Rectal smooth muscle tissue (tissue), 1 donor: ENCODE data around the gene SRCIN1.
"Not testable (repeated sequence)": the region's sequence is repeated elsewhere in the genome, so short reads cannot be mapped to it uniquely, and the experiment has no call there.

Source experiments
- H3K27ac ChIP-seq: one replicate; pipeline ENCODE4 v1.7.0; 2013; ENCODE audit warnings: low read depth, low read length, inconsistent platforms
- H3K27me3 ChIP-seq: one replicate; pipeline ENCODE4 v1.7.0; 2013; ENCODE audit warnings: low read length; ENCODE audit not compliant: control insufficient read depth, insufficient read depth
- H3K36me3 ChIP-seq: one replicate; pipeline ENCODE4 v1.7.0; 2013; ENCODE audit warnings: low read length; ENCODE audit not compliant: control insufficient read depth, insufficient read depth
- H3K4me1 ChIP-seq: one replicate; pipeline ENCODE4 v1.7.0; 2013; ENCODE audit warnings: low read length; ENCODE audit not compliant: control insufficient read depth, insufficient read depth
- H3K4me3 ChIP-seq: one replicate; pipeline ENCODE4 v1.7.0; 2013; ENCODE audit warnings: low read length
- H3K9ac ChIP-seq: one replicate; pipeline ENCODE4 v1.7.0; 2013; ENCODE audit warnings: low read length

SRCIN1 gene

DNA sequence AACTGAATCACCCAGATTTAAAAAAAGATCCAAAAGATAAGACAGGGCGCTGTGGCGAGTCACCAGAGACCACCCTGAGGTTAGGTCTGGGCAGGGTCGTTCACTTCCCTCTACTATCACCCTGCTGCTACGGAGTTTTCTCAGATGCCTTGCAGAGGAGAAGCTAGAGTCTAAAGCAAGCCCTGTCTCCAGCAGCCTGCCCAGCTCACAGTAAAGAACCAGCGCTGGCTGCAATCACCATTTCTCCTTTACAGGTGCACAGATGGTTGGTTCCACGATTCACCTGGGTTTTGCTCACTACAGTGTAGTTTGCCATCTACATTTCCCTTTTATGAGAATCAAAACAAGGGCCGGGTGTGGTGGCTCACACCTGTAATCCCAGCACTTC, 71.3 kb downstream of the SRCIN1 start:
- Histone ChIP-seq H3K4me3 (no peak overlapping the region), H3K9ac (no peak overlapping the region), H3K4me1 (no peaks in the 10 kb centered on the region), H3K36me3 (no peaks in the 10 kb centered on the region), H3K27ac (no peak overlapping the region), H3K27me3 (peaks cover 10% of the 10 kb centered on the region)

DNA sequence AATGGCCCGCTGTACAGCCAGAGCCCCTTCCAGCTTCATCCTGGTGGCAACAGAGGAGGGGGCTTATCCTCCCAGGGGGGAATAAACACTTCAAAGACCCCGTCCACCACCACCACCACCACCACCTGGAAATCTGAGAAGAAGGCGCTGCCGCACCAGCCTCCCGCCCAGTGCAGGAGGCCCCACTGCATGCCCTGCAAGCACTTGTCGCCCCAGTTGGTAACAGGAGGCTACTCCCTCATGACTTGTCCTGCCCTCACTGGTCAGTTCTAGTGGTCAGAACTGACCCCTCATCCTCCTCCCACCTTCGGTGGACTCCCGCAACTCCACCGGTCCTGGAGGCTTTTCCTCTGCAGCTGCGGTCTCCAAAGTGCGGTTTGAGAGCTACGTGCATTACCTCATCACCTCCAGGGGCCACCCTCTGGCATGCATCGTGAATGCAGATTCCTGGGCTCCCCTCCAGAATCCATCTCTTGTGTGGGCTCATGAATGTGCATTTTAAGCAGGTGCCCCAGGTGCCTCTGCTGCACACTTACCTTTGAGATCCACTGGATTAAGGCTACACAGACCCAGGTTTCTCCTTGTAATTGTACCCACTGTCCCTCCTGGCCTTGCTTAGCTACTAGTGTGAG, 71.8 kb downstream of the SRCIN1 start:
- peaks cover 10% of the 10 kb centered on the region for H3K27me3 ChIP-seq
- H3K36me3 ChIP-seq: no peaks in the 10 kb centered on the region
- H3K27ac ChIP-seq: no peak overlapping the region
- no peak overlapping the region for H3K9ac ChIP-seq
- no peak overlapping the region for H3K4me3 ChIP-seq
- no peaks in the 10 kb centered on the region for H3K4me1 ChIP-seq

DNA sequence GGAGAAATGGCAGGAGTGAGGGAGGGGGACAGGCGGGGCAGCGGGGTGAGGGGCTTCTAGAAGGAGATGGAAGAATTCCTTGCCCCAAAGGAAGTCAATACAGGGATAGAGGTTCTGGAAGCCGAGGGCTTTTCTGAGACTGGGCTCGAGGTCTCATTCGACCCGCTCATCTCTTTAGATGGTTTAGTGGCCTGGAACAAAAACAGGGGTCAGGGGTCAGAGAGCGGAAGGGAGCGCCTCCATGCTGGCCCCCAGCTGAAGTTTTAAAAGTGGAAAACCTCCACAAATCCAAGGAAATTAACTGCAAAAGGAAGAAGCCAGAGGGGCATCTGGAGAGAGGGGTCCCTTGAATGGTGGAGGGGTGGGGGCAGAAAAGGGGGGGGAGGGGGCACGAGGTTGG, 72.5 kb downstream of the SRCIN1 start:
- Histone ChIP-seq H3K27me3 (peaks cover 10% of the 10 kb centered on the region), H3K4me3 (no peak overlapping the region), H3K4me1 (no peaks in the 10 kb centered on the region)

DNA sequence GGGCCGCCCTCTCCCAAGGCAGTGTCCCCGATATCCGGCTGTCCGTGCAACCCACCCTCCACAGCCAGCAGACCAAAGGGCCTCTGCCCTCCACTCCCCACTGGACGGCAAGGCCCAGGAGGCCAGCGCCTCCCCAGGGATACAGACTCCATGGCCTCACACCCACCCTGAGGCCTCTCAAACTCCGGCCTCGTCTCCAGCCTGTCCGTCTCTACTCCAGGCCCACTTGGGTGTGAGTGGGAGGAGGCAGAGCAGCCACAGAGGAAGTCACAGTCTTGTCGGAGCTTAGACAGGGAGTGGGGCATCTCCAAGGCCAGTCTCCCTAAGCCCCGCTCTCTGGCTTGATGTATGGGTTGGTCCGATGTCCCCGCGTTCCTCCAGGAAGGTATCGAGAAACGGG, 73.3 kb downstream of the SRCIN1 start:
- Histone ChIP-seq H3K27me3 (peaks cover 10% of the 10 kb centered on the region), H3K36me3 (no peaks in the 10 kb centered on the region), H3K4me1 (no peaks in the 10 kb centered on the region), H3K9ac (no peak overlapping the region), H3K27ac (no peak overlapping the region), H3K4me3 (no peak overlapping the region)

More for the DNA sequence above, 72.5 kb downstream of the SRCIN1 start:
- Histone ChIP-seq H3K9ac (no peak overlapping the region), H3K36me3 (no peaks in the 10 kb centered on the region), H3K27ac (no peak overlapping the region)

DNA sequence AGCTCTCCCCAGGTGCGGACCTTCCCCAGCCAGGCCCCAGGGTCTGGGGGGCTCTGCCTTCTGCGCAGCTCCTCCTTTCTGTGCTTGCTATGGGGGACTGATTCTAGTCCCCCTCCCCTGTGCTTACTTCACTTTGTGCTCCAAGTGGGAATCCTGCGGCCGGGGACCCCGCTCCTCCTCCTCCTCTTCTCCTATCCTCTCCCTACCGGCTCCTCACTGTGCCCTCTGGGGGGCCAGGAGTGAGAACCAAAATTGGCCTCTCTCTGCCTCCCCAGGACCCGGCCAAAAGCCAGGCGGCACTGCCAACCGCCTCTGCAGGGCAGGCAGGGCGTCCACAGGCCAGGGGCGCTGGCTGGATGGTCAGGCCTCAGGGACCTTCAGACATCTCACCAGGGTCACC, 74.0 kb downstream of the SRCIN1 start:
- H3K27me3 ChIP-seq, H3K9ac ChIP-seq, H3K4me3 ChIP-seq, H3K4me1 ChIP-seq, H3K36me3 ChIP-seq, H3K27ac ChIP-seq: not testable (repeated sequence)

DNA sequence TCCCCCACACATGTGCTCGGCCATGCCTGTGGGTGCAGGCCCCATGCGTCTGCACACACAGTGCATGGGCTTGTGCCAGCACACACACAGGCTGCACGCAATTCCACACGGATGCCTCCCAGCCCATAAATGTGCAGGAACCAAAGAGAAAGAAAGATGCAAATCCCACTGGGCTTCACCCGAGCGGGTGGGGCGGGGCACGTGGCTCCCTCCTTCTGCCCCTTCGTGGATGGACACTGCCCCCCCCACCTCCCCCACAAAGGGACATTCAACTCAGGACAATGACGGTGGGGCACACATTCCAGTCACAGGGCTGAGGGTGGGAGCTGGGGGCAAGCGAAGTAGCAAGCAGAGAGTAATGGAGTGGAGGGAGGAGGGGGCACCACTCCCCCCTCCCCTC, 74.9 kb downstream of the SRCIN1 start:
- H3K27ac ChIP-seq, H3K36me3 ChIP-seq, H3K9ac ChIP-seq, H3K4me1 ChIP-seq, H3K4me3 ChIP-seq, H3K27me3 ChIP-seq: not testable (repeated sequence)

DNA sequence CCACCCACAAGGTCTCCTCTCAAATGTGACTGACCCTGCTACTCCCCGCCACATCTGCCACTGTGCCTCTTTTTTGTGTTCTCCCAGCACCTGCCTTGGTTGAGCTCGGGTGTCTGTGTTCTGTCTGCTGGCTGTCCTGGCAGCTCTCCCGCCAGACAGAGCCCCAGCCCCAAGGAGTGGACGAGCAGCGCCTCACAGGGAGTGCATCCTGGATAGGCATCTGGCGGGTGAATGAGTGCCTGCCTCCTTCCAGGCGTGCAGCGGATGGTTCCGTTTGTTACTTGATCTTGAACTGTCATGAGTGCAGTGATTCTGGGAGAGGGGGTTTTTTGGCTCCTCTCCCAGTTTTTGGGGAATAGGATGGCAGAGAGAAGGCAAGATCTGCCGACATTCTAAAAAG, 77.6 kb downstream of the SRCIN1 start:
- H3K9ac ChIP-seq, H3K4me1 ChIP-seq, H3K27ac ChIP-seq, H3K27me3 ChIP-seq, H3K4me3 ChIP-seq, H3K36me3 ChIP-seq: not testable (repeated sequence)

DNA sequence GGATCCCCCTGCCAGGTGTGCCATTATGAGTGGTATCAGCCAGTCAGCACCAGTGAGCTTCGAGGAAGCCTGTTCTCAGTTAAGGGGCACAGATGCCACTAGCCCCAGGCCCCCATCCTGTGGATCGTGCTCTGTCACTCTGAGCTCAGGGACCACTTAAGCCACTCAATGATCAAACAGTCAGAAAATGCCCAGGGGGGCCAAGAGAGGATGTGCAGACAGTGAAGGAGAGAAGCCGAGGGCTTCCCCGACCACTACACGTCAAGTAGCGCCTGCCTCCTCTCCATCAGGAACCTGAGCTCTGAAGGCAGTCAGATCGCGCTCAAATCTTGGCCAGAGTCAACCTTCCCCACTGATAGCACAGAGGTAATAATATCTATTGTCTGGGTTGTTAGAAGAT, 79.2 kb downstream of the SRCIN1 start:
- not testable (repeated sequence) for H3K4me1 ChIP-seq, H3K9ac ChIP-seq, H3K36me3 ChIP-seq, H3K27ac ChIP-seq, H3K27me3 ChIP-seq, H3K4me3 ChIP-seq

DNA sequence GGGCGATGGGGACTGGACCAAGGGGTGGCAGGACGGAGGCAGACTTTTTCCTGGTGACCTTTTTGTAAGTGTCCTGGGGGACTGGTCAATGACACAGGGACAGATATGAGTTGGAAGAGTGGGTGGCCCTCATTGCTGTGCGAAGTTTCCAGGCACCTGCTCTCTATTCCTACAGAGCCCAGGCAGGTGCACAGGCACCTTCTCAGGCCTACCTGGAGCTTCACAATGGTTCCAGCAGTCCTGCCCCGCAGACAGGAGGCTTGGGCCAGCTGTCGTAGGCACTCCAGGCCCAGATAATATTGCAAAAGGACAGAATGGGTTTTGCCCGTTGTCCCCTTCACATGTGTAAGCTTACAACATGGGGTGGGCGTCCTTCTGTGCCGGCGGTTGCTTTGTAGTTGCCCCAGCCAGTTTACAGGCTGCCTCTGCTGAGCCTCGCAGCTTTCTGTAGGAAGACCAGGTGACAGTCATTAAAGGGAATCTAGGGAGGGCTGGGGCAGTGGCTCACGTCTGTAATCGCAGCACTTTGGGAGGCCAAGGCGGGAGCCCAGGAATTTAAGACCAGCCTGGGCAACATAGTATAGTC, 93.2 kb downstream of the SRCIN1 start:
- Histone ChIP-seq H3K4me3 (no peak overlapping the region), H3K9ac (no peak overlapping the region), H3K36me3 (no peaks in the 10 kb centered on the region), H3K27me3 (peaks cover 7% of the 10 kb centered on the region), H3K4me1 (no peaks in the 10 kb centered on the region), H3K27ac (no peak overlapping the region)

DNA sequence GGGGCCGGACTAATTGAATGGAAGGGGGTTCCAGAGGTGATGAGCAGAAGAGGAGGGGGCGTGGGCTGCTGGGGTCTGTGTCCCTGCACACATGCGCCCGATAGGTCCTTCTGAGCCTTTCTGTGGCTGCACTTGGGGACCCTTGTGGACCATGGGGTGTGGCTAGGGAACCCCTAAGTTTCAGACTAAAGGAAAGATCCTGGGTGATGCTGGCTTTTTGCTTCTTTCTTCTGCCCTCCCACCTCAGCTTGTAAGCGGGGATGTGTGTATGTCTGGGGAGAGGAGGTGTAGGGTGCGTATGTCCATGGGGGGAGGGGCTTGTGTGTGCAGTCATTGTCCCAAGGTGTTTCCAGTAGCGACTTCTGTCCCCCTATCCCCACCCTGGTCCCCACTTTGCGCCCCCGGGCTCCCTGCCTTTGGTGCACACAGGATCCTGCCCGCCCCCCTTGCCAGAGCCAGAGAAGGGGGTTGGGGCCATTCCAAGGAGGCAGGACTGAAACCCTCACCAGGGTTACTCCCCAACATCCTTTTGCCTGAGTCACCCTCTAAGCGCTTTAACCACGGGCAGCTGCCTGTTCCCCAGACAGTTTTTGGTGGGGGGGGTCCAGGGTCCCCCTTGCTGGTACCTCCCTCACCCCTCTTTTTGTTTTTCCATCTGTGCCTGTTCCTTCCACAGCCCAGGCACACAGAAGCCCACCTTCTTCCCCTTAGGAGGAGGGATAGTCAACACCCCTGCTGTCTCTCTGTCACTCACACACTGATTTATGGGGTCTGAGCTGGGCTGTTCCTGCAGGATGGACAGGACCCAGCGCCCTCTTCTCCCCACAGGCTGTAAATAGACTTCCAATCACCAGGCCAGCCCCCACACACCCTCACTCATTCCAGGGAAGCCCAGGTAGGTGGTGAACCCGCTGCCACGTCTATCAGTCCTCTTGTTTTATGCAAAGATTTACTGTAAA, 94.3 kb downstream of the SRCIN1 start:
- Histone ChIP-seq H3K27ac (no peak overlapping the region), H3K4me3 (no peak overlapping the region), H3K4me1 (no peaks in the 10 kb centered on the region), H3K9ac (no peak overlapping the region), H3K36me3 (no peaks in the 10 kb centered on the region), H3K27me3 (peaks cover 7% of the 10 kb centered on the region)

DNA sequence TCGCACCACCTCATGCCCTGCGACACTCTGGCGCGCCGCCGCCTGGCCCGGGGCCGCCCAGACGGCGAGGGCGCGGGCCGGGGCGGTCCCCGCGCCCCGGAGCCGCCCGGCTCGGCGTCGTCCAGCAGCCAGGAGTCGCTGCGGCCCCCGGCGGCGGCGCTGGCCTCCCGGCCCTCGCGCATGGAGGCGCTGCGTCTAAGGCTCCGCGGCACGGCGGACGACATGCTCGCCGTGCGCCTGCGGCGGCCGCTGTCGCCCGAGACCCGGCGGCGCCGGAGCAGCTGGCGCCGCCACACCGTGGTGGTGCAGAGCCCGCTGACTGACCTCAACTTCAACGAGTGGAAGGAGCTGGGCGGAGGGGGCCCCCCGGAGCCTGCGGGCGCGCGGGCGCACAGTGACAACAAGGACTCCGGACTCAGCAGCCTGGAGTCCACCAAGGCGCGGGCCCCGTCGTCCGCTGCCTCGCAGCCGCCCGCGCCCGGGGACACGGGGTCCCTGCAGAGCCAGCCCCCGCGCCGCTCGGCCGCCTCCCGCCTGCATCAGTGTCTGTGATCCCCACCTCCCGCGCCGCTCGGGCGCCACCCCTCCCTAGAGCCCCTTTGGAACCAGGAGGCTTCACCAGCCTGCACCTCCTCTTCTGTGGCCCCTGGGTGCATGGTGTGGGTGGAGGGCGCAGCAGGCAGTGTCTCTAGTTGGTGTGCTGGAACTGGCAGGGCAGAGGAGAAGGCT, 95.2 kb downstream of the SRCIN1 start:
- H3K4me1 ChIP-seq: no peaks in the 10 kb centered on the region

DNA sequence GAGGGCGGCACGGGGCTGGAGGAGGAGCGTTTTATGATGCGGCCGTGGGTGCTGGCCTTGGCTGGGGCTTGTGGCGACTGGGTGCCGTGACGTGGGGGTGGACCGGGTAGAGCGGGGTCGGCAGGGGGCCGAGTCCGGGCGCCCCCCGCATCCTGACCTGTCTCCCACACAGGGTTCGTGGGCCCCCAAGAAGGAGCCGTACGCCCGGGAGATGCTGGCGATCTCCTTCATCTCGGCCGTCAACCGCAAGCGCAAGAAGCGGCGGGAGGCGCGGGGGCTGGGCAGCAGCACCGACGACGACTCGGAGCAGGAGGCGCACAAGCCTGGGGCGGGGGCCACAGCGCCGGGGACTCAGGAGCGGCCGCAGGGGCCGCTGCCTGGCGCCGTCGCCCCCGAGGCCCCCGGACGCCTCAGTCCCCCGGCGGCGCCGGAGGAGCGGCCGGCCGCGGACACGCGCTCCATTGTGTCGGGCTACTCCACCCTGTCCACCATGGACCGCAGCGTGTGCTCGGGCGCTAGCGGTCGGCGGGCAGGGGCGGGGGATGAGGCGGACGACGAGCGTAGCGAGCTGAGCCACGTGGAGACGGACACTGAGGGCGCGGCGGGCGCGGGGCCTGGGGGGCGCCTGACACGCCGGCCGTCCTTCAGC, 95.9 kb downstream of the SRCIN1 start:
- Histone ChIP-seq H3K9ac (no peak overlapping the region), H3K27ac (no peak overlapping the region), H3K4me3 (no peak overlapping the region), H3K27me3 (peaks cover 7% of the 10 kb centered on the region), H3K36me3 (no peaks in the 10 kb centered on the region), H3K4me1 (no peaks in the 10 kb centered on the region)

More for the DNA sequence above, 95.2 kb downstream of the SRCIN1 start:
- Histone ChIP-seq H3K4me3 (no peak overlapping the region), H3K36me3 (no peaks in the 10 kb centered on the region), H3K27me3 (peaks cover 7% of the 10 kb centered on the region), H3K9ac (no peak overlapping the region), H3K27ac (no peak overlapping the region)
